Tibial nerve (tissue), 4 donors: Measurements from ENCODE around the gene PIAS3. TPM values are rescaled to one million over a fixed set of nuclear protein-coding genes. Genes with fewer than 3 reads are reported as not detected.
A peak's percentile ranks its signal among the peaks of the same experiment; 100 is the strongest.
"Not testable (repeated sequence)": the region's sequence is repeated elsewhere in the genome, so short reads cannot be mapped to it uniquely, and the experiment has no call there.

Experiments
- DNase-seq, 2 donors: peaks; one replicate each; pipeline ENCODE4 v3.0.0-alpha.2; 2019; ENCODE audit warnings: low spot score in 2 of 2
- H3K27ac ChIP-seq, 4 donors: fragments of 200-600 bp; sonication (generic) in 3 of 4; one replicate each; pipeline ENCODE4 v1.5.1; 2017 to 2019; ENCODE audit warnings: mild to moderate bottlenecking in 1 of 4
- H3K27me3 ChIP-seq, 2 donors: fragments of 200-600 bp; sonication (generic) in 1 of 2; one replicate each; pipeline versions ENCODE4 v1.5.1 to v1.6.0; 2017 to 2019
- H3K36me3 ChIP-seq, 3 donors: fragments of 200-600 bp; sonication (generic); one replicate each; pipeline ENCODE4 v1.5.1; 2018 to 2019
- H3K4me1 ChIP-seq, 4 donors: fragments of 200-600 bp; sonication (generic) in 3 of 4; one replicate each; pipeline ENCODE4 v1.5.1; 2017 to 2019
- H3K4me3 ChIP-seq, 4 donors: fragments of 200-600 bp; sonication (generic) in 3 of 4; one replicate each; pipeline ENCODE4 v1.5.1; 2017 to 2019; ENCODE audit warnings: mild to moderate bottlenecking in 1 of 4, moderate library complexity in 1 of 4
- H3K9me3 ChIP-seq, 4 donors: fragments of 200-600 bp; sonication (generic) in 3 of 4; one replicate each; pipeline ENCODE4 v1.5.1; 2017 to 2019
- EP300 ChIP-seq, 2 donors: sonication (generic); formaldehyde crosslinking; IDR thresholded peaks; one replicate each; pipeline ENCODE4 v1.6.1; 2017; ENCODE audit warnings: antibody characterized with exemption in 2 of 2, mild to moderate bottlenecking in 1 of 2
- POLR2A ChIP-seq, 2 donors: fragments of 450-650 bp; IDR thresholded peaks; one replicate each; pipeline ENCODE4 v1.6.1; 2017; ENCODE audit warnings: antibody characterized with exemption in 2 of 2, mild to moderate bottlenecking in 2 of 2, moderate library complexity in 2 of 2
- WGBS, 2 donors: methylation state at CpG; one replicate each; pipeline ENCODE4 v1.1.5; 2018; 5-methylcytosine and 5-hydroxymethylcytosine counted together
- total RNA-seq, 4 donors: library from RNA; depleted of rRNA; stranded (reverse); fragments of >200 nt; gene quantifications; one replicate each; pipeline ENCODE4 v1.1.0, GENCODE V29; 2016
- TF ChIP-seq, protein P1 (sequence below), 5 experiments: fragments of 200-600 bp in 3 of 5; fragments of 450-650 bp in 2 of 5; sonication (generic) in 3 of 5; IDR thresholded peaks; one replicate each; pipeline ENCODE4 v1.5.1; 2016 to 2019; ENCODE audit warnings: antibody characterized with exemption in 5 of 5, mild to moderate bottlenecking in 3 of 5, moderate library complexity in 2 of 5

Gene PIAS3
- total RNA-seq, 4 donors from 2014 or later = 25.5 to 29.1 (median 26.3) TPM

DNA sequence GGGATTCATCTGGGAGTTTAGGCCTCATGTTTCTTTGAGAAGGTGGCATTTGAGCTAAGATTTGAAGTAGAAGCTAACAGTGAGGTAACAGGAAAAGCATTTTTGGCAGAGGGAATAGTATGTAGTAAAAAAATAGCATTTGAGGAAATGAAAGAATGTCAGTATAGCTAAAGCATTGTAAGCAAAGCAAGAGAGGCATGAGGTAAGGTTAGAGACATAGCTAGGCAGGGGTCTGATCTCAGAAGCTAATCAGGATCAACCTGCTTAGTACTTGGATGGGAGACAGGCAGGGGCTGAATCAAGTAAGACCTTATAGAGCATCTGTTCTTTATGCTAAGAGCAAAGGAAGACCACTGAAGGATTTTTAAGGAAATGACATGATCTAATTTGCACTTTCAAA lies 30.9 kb downstream of the PIAS3 start:
- TF ChIP-seq, protein P1, sequence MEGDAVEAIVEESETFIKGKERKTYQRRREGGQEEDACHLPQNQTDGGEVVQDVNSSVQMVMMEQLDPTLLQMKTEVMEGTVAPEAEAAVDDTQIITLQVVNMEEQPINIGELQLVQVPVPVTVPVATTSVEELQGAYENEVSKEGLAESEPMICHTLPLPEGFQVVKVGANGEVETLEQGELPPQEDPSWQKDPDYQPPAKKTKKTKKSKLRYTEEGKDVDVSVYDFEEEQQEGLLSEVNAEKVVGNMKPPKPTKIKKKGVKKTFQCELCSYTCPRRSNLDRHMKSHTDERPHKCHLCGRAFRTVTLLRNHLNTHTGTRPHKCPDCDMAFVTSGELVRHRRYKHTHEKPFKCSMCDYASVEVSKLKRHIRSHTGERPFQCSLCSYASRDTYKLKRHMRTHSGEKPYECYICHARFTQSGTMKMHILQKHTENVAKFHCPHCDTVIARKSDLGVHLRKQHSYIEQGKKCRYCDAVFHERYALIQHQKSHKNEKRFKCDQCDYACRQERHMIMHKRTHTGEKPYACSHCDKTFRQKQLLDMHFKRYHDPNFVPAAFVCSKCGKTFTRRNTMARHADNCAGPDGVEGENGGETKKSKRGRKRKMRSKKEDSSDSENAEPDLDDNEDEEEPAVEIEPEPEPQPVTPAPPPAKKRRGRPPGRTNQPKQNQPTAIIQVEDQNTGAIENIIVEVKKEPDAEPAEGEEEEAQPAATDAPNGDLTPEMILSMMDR (IDR thresholded peaks at IDR 0.05) = no peak
- TF ChIP-seq POLR2A (IDR thresholded peaks at IDR 0.05) = no peak
- TF ChIP-seq EP300 (IDR thresholded peaks at IDR 0.05) = no peak
- H3K9me3 ChIP-seq = no peaks in the 10 kb centered on the region

DNA sequence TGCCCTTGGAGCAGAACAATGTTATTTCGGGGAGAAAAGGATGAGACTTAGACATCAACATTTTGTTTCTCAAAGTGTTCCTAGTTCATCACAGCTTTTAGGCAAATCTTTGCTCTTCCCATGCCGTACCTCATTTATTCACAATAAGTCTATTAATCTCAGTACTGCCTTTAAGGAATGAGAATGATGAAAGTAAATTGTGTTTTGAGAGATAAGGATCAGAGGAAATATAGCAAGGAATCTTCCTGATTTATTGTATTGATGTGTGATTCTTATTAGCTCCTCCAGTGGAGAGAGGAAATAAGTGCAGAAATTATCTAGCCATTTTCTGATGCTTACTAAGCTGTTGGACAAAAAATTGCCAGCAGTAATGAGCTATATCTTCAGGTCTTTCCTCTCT lies 32.9 kb downstream of the PIAS3 start:
- no peaks in the 10 kb centered on the region for H3K9me3 ChIP-seq
- peaks cover 3 to 50% (median 5%) of the 10 kb centered on the region in 3 donors for H3K36me3 ChIP-seq
- WGBS, 2 donors = 89 to 91% methylated on average over 2 of the region's 2 CpGs
- H3K4me3 ChIP-seq = no peak overlapping the region
- no peak for DNase-seq
- peaks cover 0 to 20% (median 7%) of the 10 kb centered on the region in 4 donors for H3K4me1 ChIP-seq
- no peaks in the 10 kb centered on the region for H3K27me3 ChIP-seq
- no peak overlapping the region for H3K27ac ChIP-seq
- TF ChIP-seq, protein P1 (IDR thresholded peaks at IDR 0.05) = no peak

More for the DNA sequence above, 30.9 kb downstream of the PIAS3 start:
- Histone ChIP-seq H3K36me3 (peaks cover 5 to 70% (median 10%) of the 10 kb centered on the region in 3 donors), H3K4me1 (peaks cover 0 to 20% (median 7%) of the 10 kb centered on the region in 4 donors), H3K27me3 (no peaks in the 10 kb centered on the region), H3K27ac (no peak overlapping the region), H3K4me3 (no peak overlapping the region)
- no peak for DNase-seq

DNA sequence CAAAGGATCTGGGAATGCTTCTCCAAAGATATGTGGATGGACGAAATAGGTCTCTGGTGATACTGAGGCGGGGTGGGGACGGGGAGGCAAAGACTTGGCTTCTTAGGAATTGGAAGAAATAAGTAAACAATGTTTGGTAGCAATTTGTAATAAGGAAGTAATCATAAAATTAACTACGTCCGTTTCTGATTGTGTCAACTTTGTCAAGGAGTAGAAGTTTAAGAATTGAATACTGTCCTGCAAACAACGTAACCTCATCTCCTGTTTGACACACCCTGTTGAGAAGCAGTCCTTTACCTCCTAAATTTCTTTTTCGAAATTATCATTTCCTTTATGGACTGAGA lies 34.4 kb downstream of the PIAS3 start:
- Histone ChIP-seq H3K4me3 (peak overlapping the region; percentile 73 to 96 (median 79)), H3K36me3 (peaks cover 0 to 35% (median 5%) of the 10 kb centered on the region in 3 donors), H3K27me3 (no peaks in the 10 kb centered on the region), H3K27ac (peak overlapping the region; percentile 84 to 96 (median 93)), H3K9me3 (no peaks in the 10 kb centered on the region), H3K4me1 (peaks cover 0 to 20% (median 7%) of the 10 kb centered on the region in 4 donors)
- WGBS, 2 donors = 2 to 3% methylated on average over 7 of the region's 7 CpGs
- DNase-seq = no peak
- TF ChIP-seq POLR2A (IDR thresholded peaks at IDR 0.05) (no peak), EP300 (IDR thresholded peaks at IDR 0.05) (no peak)
- TF ChIP-seq, protein P1 (IDR thresholded peaks at IDR 0.05) = no peak

DNA sequence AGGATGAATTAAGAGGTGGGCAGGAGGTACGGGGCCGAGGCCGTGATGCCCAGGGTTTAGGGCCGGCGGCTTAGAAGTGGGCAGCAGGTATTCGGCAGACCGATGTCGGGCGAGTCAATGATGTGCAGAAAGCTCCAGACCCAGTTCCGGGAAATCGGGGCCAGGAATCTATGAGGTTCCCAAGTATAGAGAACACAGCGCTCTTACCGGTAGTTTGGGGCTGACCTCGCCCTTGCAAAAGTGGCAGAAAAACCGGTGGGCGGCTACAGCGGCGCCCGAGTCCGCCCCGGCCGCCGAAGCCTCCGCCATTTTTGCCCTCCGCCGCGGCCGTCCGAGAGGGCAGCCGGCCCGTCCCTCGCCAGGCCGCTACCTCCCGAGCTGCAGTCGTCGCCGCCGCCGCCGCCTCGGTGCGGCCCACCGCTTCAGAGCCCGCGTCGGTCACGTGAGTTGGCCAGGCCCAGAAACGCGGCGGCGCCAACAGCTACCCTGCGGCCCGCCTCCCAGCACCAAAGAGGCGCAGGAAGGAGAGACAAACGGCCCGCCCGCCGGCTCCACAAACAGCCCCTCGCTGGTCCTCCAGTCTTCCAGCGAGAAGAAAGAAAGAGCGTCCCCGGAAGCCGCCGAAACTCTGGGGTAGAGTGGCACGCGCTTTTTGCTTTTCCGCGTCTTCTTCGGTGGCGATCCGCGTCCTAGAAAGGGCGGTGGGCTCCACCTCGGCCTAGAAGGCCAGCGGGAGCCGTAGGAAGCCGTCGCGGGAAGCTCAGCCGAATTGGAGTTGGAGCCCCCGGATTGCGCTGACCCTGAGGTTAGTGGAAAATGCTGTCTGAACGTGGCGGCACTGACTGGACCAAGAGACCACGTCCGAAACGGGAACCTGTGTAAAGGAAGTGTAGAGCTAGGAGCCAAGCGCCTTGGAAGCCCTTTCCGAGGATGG lies 35.0 kb downstream of the PIAS3 start, which contains the start of the genes POLR3C and RNF115:
Gene POLR3C (plus strand): TSS at position 636 of the 934 bp plus-strand sequence. CDS start 1,577 bp downstream, outside the sequence.
Gene RNF115 (minus strand): TSS at position 531 of the 934 bp plus-strand sequence. CDS start 222 bp downstream, at position 309.
- Histone ChIP-seq H3K9me3 (no peaks in the 10 kb centered on the region), H3K27me3 (no peaks in the 10 kb centered on the region), H3K36me3 (peaks cover 0 to 28% (median 5%) of the 10 kb centered on the region in 3 donors), H3K4me3 (peak within 1 kb of the TSS; percentile 73 to 96 (median 79)), H3K4me1 (peaks cover 0 to 20% (median 7%) of the 10 kb centered on the region in 4 donors), H3K27ac (peak within 1 kb of the TSS; percentile 84 to 96 (median 93))
- TF ChIP-seq POLR2A (IDR thresholded peaks at IDR 0.05) (peak; percentile 69 to 84), EP300 (IDR thresholded peaks at IDR 0.05) (peak; percentile 19 to 89)
- TF ChIP-seq, protein P1 (IDR thresholded peaks at IDR 0.05) = peak in 2 of 5 experiments; percentile 29 to 54
- 1 to 2% methylated on average over 49 to 62 of the region's 89 CpGs for WGBS, 2 donors
- DNase-seq = peak; percentile 81 to 83

DNA sequence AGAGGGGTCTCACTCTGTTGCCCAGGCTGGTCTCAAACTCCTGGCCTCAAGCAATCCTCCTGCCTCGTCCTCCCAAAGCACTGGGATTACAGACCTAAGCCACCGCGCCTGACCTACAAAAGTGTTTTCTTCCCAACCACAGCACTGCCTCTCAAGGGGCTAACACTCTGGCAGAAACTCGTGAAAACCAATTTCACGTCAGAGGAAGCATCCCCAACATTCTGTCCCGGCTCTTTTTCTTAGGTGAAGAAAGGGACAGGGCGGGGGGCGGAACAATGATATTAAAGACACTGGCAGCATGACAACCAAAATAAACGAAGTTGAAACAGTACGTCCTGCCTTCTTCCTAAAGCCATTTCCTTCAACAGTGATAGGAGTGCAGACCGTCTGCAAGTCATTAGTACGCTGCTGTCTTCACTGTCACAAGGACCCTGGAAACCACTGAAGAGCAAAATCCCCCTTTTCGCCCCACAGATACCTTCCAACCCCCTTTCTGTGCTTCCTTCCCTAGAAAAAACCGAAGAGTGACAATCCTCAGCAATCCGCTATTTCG lies 36.0 kb downstream of the PIAS3 start:
- Histone ChIP-seq H3K4me3 (peak overlapping the region in 1 of 4 donors; percentile 33), H3K36me3 (peaks cover 0 to 19% (median 5%) of the 10 kb centered on the region in 3 donors), H3K27ac (peak overlapping the region in 2 of 4 donors; percentile 62 to 73), H3K4me1 (peaks cover 0 to 20% (median 7%) of the 10 kb centered on the region in 4 donors)
- not testable (repeated sequence) for H3K27me3 ChIP-seq, DNase-seq, H3K9me3 ChIP-seq
- WGBS, 2 donors = 19% methylated on average over 4 of the region's 16 CpGs; no CpG with 5 or more reads in 1 of the 2 donors

DNA sequence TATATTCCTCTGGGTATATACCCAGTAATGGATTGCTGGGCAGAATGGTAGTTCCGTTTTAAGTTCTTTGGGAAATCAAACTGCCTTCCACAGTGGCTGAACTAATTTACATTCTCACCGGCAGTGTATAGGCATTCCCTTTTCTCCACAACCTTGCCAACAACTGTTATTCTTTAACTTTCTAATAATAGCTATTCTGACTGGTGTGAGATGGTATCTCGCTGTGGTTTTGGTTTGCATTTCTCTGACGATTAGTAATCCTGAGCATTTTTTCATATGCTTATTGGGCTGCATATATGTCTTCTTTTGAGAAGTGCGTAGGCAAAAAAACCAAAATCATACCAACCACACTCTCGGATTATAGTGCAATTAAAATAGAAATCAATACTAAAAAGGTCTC lies 40.8 kb downstream of the PIAS3 start:
- H3K27me3 ChIP-seq, H3K27ac ChIP-seq, H3K4me1 ChIP-seq, H3K36me3 ChIP-seq, H3K4me3 ChIP-seq, H3K9me3 ChIP-seq, DNase-seq: not testable (repeated sequence)
- 80 to 87% methylated on average over 2 to 4 of the region's 6 CpGs for WGBS, 2 donors

DNA sequence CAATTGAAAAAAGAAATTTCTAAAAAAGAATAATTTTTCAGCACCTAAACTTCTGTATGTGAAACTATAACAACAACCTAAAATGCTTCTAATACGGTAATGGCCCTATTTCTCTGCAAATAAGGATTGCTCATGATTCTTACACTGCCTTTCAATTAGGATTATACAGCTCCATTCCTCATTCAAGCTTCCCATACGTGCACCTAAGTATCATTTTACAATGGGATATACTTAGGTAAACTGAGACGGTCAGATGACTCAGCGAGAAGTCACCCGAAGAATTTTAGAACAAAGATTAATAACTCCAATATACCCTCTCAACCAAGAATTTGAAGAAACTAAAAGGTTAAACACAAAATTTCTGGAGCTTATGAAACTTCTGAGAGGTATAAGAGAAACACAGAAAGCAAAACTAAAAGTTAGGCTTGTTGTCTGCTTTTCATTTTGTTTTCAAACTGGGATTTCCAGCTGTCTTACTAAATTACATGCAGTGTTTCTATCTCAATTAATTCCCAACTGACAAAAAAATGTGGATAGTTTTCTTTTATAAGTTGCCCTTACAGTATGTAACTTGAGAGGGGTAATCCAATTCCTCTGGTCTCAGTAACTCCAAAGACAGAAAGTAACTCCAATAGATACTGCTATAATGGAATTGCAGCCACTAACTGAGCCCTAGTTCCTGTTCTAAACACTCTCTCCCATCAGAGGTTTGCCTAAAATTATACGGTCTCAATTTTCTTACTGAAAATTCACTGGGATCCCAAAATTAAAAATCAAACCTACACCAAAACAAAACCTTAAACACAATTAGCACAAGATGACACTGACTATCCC lies 45.7 kb downstream of the PIAS3 start:
- H3K27ac ChIP-seq, H3K9me3 ChIP-seq, H3K36me3 ChIP-seq, H3K4me1 ChIP-seq, DNase-seq, H3K27me3 ChIP-seq, H3K4me3 ChIP-seq: not testable (repeated sequence)
- 71 to 72% methylated on average over 6 of the region's 6 CpGs for WGBS, 2 donors
